HG03045 (cell line): Measurements from ENCODE around the gene VAV3.
A peak's percentile ranks its signal among the peaks of the same experiment; 100 is the strongest.

ENCODE experiments used
- ATAC-seq: cut with Tn5 transposase; IDR thresholded peaks from one replicate; pipeline ENCODE4 v1.9.1; 2021; ENCODE audit warnings: mild to moderate bottlenecking, moderate library complexity; ENCODE audit not compliant: unreplicated experiment

The VAV3 gene

GRCh38 chr1:107547363-107548155, 417.4 kb downstream of the VAV3 start:
- ATAC-seq = no peak

GRCh38 chr1:107546576-107546975, 418.4 kb downstream of the VAV3 start:
- no peak for ATAC-seq

- no peak for ATAC-seq
Observed at GRCh38 chr1:107545879-107546278, 419.1 kb downstream of the VAV3 start.

GRCh38 chr1:107545056-107545577, 419.9 kb downstream of the VAV3 start:
- no peak for ATAC-seq

DNA sequence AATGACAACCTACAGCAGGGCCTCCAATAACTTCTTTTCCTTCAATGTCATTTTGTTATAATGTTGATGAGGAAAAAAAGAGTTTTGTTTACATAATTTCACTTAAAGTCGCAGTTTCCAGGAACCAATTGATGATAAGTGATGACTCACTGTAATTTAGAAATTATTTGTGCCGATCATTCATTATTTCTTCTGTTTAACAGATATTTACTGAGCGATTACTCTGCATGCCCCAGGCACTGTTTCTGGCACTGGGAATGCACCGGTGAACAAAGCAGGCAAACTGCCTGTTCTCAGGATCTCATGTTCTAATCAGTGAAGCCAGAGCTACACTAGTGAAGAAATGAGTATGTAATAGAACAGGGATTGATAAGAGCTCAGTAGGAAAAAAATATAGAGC, 420.7 kb downstream of the VAV3 start:
- ATAC-seq = no peak

DNA sequence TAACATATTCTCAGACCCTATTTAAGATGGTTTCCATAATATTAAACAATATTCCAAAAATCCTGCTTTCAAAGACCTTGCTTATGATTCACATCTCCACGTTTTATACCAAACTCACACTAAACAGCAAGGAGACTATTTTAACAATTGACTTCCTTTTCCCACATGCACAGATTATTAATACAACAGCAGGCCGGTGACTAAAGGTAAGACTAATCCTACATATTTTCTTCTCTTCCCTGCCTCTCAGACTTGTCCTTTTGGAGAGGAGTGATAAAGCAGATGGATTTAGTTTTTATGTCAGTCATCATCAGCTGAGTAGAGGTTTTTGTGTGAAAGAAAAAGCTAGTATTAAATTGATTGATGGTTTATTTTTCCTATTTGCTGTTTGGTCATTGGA, 423.6 kb downstream of the VAV3 start:
- ATAC-seq = no peak

GRCh38 chr1:107538502-107538901, 426.5 kb downstream of the VAV3 start:
- no peak for ATAC-seq

GRCh38 chr1:107536266-107536665, 428.7 kb downstream of the VAV3 start:
- no peak for ATAC-seq

- ATAC-seq = peak; percentile 63
Observed at GRCh38 chr1:107535091-107535490, 429.9 kb downstream of the VAV3 start.

DNA sequence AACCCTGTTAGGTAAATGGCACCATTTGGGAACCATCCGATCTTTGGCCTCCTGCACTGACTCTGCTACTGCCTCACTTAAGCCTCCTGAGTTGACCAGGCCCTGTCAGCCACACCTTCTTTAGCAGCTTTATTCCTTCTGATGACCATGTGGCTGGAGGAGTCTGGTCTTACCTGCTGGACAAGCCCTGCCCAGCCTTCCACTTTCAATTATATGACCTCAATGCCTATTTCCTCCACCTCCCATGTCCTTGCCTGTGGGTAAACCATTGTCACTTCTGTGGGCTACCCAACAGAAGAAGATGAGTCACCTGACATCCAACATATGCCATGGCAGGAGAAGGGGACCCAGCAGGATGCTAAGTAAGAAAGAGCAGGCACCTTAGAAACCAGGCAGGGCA, 430.3 kb downstream of the VAV3 start:
- no peak for ATAC-seq

DNA sequence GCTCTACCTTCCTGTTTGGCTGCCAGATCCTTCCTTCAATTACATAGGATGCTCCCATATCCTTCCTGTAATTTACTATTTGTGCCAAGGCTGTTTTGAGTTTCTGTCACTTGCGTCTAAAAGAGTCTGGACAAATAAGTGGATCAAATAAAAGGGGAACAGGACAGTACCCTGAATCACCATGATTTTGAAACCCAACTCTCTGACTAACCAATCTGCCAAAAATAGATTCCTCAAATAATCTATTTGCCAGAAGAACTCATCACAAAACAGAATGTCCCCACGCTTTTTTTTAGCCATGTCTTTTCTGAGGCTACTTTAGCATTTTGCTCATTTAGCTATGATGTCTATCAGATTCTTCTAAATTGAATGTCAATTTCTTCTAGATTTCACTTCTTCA, 431.5 kb downstream of the VAV3 start:
- ATAC-seq = no peak

DNA sequence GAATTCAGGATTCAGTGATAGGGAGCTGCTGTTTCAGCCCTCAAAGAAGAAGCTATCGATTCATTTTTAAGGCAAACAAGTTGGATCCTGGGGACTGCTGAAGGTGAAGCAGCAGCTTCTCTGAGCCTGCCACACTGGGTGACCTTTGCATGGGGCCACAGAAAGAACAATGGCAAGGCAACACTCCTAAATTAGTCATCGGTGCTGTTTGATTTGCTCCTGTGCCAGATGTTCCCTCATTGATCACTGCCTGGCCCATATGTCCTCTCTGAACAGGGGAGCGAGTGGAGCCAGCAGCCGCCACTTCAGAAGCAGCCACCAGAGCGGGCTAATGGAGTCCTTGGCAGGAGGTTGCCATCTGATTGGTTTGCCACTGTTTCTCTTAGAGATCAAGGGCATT, 432.7 kb downstream of the VAV3 start:
- no peak for ATAC-seq

DNA sequence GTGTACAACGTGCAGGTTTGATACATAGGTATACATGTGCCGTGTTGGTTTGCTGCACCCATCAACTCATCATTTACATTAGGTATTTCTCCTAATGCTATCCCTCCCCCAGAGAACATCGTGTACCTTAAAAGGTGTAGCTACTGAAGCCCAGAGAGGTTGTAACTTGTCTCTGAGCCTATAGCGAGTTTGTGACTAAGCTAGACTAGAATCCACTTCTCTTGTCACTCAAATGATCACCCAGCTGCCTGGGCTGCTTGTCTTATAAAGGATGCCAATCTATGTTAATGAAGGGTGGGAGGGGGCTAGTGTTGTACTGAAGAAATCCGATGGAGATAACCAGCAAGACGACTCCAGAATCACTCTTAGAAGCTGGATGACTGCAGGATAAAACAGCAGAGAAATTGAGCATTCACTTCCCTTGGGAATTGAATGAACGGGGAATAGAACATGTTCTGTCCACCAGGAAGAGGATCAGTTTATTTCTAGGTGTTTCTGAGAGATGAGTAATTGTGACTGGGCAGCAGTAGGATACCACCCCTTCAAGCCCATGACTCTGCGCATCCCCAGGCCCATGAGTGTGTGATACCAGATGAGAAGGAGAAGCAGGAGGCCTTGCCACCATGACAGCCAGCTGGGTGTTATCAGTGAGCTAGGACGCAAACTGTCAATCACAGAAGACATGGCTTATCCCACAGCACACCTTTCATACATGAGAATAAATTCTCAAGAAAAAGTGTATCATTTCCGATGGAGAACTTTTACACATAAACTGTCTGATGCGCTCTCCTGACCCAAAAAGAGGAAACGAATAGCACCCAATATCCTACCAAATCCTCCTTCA, 433.7 kb downstream of the VAV3 start:
- no peak for ATAC-seq

GRCh38 chr1:107530543-107530942, 434.4 kb downstream of the VAV3 start:
- ATAC-seq = no peak

GRCh38 chr1:107529511-107530149, 435.4 kb downstream of the VAV3 start:
- peak; percentile 96 for ATAC-seq

- no peak for ATAC-seq
Observed at GRCh38 chr1:107526524-107527198, 438.3 kb downstream of the VAV3 start.

DNA sequence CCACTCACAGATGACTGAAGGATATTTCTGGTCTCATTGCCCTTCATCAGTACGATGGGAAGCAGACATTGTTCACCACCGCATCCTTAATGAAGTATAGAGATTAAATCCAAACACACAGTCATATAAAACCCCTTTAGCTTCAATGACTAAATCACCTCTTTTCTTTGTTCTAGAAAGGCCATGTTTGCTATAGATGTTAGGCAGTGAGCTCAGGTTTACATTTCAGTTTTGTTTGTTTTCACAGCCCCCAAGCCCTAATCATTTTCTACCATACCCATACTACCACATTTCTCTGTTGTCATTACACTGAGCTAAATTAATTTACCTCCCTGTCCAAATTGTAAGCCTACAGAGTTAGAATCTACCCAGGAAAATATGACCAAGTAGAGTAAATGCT, 439.0 kb downstream of the VAV3 start:
- ATAC-seq = no peak

DNA sequence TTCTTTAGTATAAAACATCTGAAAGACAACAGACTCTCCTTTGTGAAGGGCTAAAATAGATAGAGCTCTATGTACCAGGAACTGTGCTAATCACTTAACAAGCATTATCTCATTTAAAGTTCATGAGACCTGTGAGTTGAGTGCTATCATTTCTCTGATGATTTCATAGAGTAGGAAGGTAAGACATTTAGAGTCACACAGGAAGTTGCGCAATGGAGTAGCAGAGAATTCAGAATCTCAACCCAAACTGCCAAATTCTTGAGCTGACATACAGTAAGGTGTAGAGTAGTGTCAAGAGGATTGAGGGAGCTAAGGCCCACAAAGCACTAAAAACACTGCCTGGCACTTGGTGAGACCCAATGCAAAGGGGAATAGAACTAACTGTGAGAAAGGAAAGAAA, 439.8 kb downstream of the VAV3 start:
- no peak for ATAC-seq

GRCh38 chr1:107524301-107524700, 440.7 kb downstream of the VAV3 start:
- ATAC-seq = no peak

GRCh38 chr1:107523736-107524135, 441.2 kb downstream of the VAV3 start:
- no peak for ATAC-seq

GRCh38 chr1:107523061-107523460, 441.9 kb downstream of the VAV3 start:
- ATAC-seq = no peak
